Thoracic aorta endothelial cell (primary cell): Measurements from ENCODE around the gene TUG1. TPM values are rescaled to one million over a fixed set of nuclear protein-coding genes. Genes with fewer than 3 reads are reported as not detected.

Source experiments
- small RNA-seq: library from RNA; depleted of rRNA; stranded (forward); fragments of <200 nt; gene quantifications from one replicate; pipeline ENCODE3, GENCODE V24; 2012
- total RNA-seq: library from RNA; depleted of rRNA; stranded (reverse); fragments of >200 nt; gene quantifications from 2 replicates; pipeline ENCODE4 v1.2.3, GENCODE V29; 2012

Gene TUG1
- total RNA-seq, result 114 and 125 TPM in 2 replicates

DNA sequence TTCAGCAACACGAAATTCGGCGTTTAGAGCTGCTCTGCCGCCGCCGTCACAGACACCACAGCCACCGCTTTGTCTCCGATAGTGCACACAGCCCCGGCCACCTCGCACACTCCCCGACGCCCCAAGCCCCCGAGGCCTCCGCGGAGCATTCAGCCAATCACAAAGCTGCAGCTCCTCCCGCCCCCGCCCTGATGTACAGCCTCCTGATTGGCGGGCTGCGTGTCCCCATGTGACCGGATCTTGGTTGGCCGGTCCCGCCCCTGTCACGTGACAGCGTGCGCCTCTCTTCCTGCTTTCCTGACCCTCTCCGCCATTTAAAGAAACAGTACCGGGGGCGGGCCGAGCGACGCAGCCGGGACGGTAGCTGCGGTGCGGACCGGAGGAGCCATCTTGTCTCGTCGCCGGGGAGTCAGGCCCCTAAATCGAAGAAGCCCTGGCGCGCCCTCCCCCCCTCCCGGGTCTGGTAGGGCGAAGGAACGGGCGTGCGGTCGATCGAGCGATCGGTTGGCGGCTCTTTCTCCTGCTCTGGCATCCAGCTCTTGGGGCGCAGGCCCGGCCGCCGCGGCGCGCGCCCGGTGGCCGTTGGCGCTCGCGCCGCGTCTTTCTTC is at the start of gene TUG1:
Gene TUG1, plus strand, starts transcription at position 342 of the 608 bp plus-strand sequence.

DNA sequence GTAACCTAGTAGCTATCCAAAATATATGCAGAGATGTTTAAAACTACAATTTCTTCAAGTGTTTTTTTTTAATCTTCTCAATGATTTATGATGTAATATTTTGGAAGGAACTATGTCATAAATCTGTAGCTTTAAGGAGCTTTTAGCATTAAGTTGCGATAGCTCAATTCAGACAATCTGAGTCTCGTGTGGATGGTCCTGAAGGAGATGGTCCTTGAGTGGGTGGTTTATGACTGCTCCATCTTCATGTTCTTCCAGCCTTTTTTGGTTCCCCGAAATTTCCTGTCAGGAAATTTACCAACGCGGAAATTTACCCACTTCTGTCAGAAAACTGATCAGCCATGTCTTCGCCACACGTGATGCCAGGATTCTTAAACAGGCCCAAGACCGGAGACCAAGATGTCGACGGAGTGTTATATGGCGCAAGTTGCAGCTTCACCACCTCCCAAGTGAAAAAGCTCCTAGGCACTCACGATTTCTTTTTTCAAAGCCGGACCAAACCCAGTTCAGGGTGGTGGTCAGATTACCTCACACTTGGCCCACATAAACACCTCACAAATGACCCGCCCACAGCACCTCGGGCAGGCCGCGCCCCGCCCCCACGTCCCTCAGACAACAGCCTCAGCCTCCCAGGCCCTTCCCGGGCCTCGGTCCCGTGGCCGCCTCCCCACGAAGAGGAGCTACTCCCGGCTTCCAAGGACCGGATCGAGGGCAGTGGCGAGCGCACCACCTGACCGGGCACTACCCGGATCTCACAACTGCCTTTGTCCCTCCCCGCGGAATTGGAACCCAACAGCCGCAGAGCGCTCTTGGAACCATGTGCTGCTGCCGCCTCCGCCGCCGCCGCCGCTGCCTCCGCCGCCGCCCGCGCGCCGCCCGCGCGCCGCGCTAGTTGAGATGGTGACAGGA is 796 bp upstream of the TUG1 start, which contains the start of gene MORC2:
Gene MORC2, minus strand, starts transcription at position 760 of the 909 bp plus-strand sequence. CDS start 885 bp downstream, outside the sequence.

Small RNA genes within 50 kb of the gene (small RNA-seq; reads per million reads assigned to genes)
- not detected for gene RF01892

Other genes with a start within 250 kb of the TUG1 start
- gene MORC2, start 491 bp upstream of the TUG1 start, total RNA-seq, result 26.3 and 28.5 TPM in 2 replicates
- gene SMTN, start 112.1 kb downstream of the TUG1 start, total RNA-seq, result 114 and 158 TPM in 2 replicates
- gene SELENOM, start 138.3 kb downstream of the TUG1 start, total RNA-seq, result 38.0 and 44.7 TPM in 2 replicates
- 0.13 and 0.29 TPM in 2 replicates for gene INPP5J, start 153.7 kb downstream of the TUG1 start, total RNA-seq
- gene PLA2G3, start 171.2 kb downstream of the TUG1 start, total RNA-seq, result under 0.01 and 0.29 TPM in 2 replicates
- 25.4 and 31.5 TPM in 2 replicates for gene RNF185, start 190.9 kb downstream of the TUG1 start, total RNA-seq
- 98.3 and 113 TPM in 2 replicates for gene LIMK2, start 243.0 kb downstream of the TUG1 start, total RNA-seq